ENCODE measurements around the gene PXMP2.
"Not testable (repeated sequence)": the region's sequence is repeated elsewhere in the genome, so short reads cannot be mapped to it uniquely, and the experiment has no call there.

Gene PXMP2

DNA sequence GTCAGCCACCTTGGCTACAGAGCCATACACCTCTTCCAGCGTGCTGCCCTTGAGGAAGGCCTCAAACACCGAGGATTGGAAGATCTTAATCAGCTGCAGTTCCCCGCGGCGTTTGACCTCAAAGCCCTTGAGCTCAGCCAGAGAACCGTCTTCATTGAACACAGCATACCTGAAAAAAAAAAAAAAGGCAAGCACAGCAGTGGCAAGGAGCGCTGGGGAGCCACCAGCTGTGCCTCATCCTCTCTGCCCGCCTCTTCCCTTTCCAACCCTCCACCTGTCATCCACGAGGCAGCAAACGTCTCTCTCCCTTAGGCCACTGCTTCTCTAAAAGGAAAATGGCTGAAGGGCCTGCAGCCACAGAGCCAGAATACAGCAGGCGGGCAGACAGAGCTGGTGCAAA is 26.4 kb upstream of the PXMP2 start:
- DNase-seq: no peak

DNA sequence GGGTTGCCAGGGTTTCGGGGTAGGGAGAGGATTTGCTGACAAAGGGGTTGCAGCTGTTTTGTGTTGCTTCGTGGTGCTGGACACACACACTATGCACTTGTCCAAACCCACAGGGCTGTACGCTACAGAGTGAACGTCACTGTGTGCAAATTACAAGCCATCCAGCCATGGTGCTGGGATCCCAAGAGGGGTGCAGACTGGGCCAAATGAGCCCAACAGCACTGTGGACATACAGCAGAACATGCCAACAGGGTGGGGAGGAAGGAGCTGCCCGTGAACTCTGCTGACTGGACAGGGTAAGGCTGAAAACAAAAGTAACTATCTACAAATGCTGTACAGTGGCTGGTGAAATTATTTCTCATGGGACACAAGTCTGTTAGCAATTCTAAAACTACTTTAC is 25.4 kb upstream of the PXMP2 start:
- DNase-seq: no peak

DNA sequence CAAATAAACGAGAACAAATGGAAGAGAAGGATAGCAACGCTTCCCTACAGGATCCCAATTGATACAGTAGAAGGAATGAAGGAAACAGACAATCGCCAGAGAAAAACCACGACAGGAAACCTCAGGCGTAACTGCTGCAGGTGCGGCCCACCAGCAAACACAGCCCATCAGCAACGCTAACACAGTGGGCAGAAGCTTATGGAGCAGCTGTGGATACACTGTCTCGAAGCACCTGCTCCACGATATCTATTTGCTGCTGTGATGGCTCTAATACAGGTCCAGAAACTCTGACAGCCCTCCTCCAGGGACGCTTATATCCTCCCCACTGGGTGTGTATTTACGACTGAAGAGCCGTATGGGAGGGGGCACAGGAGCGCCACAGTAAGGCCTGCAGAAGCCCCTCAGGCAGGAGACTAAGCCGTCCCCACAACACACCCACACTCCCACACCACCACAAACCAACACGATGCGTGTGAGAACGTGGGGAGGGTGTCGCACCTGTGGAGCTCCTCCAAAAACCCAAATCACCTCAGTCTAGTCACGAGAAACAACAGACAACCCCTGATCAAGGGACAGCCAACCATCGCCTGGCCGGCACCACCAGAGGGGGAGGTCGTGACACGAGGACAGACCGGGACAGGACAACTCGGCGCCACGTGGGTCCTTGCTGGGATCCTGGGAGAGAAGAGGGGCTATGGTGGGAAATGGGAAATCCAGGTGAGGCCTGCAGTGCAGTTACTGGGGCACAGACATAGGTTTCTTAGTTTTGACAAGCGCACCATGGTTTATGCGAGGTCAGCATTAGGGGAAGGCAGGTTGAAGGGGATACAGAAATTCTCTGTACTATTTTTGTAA is 24.3 kb upstream of the PXMP2 start:
- no peak for DNase-seq

GRCh38 chr12:132664206-132665148 is 22.9 kb upstream of the PXMP2 start:
- DNase-seq: no peak

DNA sequence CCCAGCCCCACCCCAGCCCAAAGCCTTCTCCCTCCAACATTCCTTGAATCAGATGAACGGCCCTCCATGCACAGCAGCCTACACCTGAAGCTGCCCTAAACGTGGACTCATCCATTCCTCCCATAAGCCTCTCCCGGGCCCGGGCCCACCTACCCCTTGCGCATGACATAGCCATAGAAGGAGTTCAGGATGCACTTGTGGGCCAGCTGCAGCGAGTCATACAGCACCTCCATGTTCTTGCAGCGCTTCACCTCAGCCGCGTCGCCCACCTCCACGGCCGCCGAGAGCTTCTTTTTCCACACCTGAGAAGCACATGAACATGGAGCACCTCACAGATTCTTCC is 22.3 kb upstream of the PXMP2 start:
- no peak for DNase-seq

- no peak for DNase-seq
These were observed 21.6 kb upstream of the PXMP2 start for GRCh38 chr12:132665794-132666193.

GRCh38 chr12:132668191-132669088 is 18.9 kb upstream of the PXMP2 start:
- no peak for DNase-seq

- no peak for DNase-seq
These were observed 18.1 kb upstream of the PXMP2 start for GRCh38 chr12:132669166-132669879.

DNA sequence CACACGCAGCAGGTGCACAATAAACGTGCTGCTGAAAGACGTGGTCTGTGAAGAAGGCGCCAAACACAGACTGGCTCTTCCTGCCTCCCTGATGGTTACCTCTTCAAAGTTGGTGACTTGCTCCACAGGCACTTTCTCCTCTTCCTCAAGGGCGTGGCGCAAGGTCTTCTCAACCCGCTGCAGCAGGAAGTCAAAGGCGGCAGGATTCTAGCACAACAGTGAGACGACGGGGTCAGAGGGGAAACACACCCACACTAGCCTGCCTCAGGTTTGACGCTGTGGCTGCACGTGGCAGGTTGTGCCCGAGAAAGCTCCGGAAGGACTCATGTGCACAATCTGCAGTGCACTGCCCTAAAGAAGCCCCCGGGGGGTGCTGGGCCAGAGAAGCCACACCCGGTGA is 15.3 kb upstream of the PXMP2 start:
- no peak for DNase-seq

GRCh38 chr12:132672678-132673077 is 14.7 kb upstream of the PXMP2 start:
- DNase-seq: no peak

- DNase-seq: no peak
These were observed 13.9 kb upstream of the PXMP2 start for GRCh38 chr12:132673288-132674179.

DNA sequence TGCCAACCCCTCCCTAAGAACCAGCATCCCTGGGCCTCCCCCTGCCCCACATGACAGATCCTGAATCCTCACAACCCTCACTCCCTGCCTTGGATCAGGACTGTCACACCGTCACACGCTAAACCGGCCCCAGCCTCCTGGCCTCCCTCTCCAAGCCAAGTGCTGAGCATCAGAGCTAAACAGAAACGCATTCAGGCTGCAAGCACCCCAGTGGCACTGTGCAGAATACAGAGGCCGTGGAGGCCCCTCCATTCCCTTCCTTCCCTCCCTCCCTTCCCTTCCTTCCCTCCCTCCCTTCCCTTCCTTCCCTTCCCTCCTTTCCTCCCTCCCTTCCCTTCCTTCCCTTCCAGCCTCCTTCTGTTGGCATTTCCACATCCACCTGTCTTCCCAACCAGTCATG is 12.8 kb upstream of the PXMP2 start:
- DNase-seq: no peak

DNA sequence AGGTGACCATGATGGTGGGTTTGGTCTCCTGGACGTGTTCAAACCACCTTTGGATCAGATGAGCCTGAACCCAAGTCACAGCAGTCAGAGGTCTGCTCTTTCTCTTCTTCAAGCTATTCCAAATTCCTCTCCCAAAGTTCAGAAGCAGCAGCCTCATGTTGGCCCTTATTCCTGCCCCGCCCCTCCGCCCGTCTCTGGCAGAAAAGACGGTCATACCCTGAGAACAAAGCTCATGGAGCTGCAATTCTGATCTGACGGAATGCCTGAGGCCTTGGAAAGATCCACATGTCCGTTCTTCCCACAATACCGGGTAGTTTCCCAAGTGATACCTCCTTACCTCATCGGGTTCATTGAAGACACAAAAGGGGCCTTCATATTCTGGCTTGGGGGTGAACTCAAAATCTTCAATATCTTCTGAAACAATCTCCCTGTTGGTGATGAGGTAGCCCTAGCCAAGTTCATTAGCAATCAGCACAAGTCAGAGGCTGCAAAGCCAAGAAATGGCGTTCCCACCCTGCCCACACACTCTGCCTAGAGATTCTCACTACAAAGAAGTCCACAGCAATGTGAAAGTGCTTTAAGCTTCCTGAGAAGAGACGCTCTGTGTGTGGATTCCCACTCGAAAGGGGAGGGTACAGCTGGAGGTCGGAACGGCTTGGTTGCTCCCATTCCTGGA is 11.5 kb upstream of the PXMP2 start:
- no peak for DNase-seq

GRCh38 chr12:132677492-132677891 is 9.9 kb upstream of the PXMP2 start:
- no peak for DNase-seq

DNA sequence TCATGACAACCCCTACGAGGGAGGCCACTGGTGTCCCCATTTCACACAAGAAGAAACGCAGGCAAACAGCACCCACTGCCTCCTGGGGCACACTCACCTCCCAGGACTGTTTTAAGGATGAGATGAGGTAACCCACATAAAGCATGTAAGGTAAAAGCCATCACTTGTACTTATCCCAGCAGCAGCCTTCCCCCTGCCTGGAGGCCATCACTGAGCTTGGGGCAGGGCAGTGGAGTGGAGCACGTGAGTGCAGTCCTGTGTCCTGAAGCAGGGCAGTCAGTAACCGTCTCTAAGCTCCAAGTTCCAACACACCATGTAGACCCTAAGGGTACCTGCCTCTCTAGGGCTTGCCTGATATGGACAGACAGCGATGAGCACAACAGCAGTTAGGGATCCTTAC is 2.0 kb upstream of the PXMP2 start:
- no peak for DNase-seq

DNA sequence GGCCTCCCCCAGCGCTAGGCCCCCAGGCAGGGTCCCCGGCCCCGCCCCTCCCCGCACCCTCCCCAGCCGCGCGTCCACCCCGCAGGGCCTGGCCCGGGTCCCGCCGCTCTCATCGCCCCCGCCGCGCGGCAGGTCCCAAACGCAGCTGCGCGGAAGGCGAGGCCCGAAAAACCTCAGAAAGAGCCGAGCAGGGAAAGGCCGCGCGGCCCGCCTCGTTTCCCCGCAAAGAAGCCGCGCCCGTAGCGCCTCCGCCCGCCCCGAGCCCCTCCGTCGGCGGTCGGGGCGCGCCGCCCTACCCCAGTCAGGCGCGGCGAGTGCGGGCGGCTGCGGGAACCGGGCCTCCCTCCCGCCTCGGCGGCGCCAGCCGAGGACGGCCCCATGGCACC is 569 bp upstream of the PXMP2 start:
- no peak for DNase-seq

- DNase-seq: no peak
These were observed 1.8 kb downstream of the PXMP2 start for GRCh38 chr12:132689227-132689626.

DNA sequence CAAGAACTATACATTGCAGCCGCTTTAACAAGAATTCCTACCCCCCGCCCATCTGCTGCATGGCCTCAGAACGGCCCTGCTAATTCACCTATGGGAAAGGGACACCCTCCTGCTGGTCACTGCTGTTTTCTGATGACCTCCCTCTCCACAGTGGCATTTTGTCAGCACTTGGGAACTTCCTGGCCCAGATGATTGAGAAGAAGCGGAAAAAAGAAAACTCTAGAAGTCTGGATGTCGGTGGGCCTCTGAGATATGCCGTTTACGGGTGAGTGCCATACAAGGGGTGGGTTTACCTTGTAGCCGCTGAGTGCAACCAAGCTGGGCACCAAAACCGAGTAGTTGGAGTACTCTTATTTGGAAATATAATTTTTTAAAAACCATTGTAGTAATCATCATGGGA is 2.7 kb downstream of the PXMP2 start:
- DNase-seq: no peak

DNA sequence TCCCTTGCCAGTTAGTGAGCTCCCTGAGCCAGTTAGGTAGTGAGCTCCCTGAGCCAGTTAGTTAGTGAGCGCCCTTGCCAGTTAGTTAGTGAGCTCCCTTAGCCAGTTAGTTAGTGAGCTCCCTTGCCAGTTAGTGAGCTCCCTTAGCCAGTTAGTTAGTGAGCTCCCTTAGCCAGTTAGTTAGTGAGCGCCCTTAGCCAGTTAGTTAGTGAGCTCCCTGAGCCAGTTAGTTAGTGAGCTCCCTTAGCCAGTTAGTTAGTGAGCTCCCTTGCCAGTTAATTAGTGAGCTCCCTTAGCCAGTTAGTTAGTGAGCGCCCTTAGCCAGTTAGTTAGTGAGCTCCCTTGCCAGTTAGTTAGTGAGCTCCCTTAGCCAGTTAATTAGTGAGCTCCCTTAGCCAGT is 4.6 kb downstream of the PXMP2 start:
- not testable (repeated sequence) for DNase-seq

DNA sequence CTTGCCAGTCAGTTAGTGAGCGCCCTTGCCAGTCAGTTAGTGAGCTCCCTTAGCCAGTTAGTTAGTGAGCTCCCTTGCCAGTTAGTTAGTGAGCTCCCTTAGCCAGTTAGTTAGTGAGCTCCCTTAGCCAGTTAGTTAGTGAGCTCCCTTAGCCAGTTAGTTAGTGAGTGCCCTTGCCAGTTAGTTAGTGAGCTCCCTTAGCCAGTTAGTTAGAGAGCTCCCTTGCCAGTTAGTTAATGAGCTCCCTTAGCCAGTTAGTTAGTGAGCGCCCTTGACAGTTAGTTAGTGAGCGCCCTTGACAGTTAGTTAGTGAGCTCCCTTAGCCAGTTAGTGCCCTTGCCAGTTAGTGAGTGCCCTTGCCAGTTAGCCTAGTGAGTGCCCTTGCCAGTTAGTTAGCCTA is 7.5 kb downstream of the PXMP2 start:
- not testable (repeated sequence) for DNase-seq

- no peak for DNase-seq
These were observed 8.0 kb downstream of the PXMP2 start for GRCh38 chr12:132695431-132695830.
